Measurements from ENCODE around the gene NLRP14. TPM values are rescaled to one million over a fixed set of nuclear protein-coding genes. Genes with fewer than 3 reads are reported as not detected.

NLRP14 gene
- total and polyA plus RNA-seq, 2 of the 8 experiments (the other 6 are each of a cell fraction or from before 2014, with no cell fraction given): 0.05 TPM; not detected in 1

DNA sequence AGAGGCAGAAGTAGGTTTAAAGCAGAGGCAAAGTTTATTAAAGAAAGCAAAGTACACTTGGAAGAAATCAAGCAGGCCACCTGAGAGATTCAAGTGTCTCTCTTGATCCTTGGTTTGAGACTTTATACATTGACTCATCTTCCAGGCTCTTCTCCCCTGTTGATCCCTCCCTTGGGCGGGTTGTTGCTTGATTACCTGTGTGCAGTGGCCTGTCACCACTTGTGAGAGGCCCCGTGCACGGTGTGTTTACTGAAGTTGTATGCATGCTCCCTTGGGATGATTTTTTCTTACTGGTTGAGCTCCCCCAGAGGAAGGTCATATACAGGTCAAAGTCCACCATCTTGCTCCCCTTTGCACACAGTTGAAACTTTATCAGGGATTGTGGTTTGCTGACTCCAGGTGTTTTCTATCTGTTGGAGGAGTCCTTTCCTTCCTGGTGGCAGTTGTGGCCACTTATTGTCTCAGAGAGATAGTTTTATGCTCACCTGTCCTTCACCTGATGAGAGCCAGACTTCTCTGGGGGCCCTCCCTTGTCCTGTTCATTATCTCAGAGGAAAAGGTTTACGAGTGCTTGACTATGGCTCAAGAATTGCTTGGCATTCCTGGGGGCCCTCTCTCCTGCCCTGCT is 52.2 kb downstream of the NLRP14 start (continued):
- TF ChIP-seq, protein P1, sequence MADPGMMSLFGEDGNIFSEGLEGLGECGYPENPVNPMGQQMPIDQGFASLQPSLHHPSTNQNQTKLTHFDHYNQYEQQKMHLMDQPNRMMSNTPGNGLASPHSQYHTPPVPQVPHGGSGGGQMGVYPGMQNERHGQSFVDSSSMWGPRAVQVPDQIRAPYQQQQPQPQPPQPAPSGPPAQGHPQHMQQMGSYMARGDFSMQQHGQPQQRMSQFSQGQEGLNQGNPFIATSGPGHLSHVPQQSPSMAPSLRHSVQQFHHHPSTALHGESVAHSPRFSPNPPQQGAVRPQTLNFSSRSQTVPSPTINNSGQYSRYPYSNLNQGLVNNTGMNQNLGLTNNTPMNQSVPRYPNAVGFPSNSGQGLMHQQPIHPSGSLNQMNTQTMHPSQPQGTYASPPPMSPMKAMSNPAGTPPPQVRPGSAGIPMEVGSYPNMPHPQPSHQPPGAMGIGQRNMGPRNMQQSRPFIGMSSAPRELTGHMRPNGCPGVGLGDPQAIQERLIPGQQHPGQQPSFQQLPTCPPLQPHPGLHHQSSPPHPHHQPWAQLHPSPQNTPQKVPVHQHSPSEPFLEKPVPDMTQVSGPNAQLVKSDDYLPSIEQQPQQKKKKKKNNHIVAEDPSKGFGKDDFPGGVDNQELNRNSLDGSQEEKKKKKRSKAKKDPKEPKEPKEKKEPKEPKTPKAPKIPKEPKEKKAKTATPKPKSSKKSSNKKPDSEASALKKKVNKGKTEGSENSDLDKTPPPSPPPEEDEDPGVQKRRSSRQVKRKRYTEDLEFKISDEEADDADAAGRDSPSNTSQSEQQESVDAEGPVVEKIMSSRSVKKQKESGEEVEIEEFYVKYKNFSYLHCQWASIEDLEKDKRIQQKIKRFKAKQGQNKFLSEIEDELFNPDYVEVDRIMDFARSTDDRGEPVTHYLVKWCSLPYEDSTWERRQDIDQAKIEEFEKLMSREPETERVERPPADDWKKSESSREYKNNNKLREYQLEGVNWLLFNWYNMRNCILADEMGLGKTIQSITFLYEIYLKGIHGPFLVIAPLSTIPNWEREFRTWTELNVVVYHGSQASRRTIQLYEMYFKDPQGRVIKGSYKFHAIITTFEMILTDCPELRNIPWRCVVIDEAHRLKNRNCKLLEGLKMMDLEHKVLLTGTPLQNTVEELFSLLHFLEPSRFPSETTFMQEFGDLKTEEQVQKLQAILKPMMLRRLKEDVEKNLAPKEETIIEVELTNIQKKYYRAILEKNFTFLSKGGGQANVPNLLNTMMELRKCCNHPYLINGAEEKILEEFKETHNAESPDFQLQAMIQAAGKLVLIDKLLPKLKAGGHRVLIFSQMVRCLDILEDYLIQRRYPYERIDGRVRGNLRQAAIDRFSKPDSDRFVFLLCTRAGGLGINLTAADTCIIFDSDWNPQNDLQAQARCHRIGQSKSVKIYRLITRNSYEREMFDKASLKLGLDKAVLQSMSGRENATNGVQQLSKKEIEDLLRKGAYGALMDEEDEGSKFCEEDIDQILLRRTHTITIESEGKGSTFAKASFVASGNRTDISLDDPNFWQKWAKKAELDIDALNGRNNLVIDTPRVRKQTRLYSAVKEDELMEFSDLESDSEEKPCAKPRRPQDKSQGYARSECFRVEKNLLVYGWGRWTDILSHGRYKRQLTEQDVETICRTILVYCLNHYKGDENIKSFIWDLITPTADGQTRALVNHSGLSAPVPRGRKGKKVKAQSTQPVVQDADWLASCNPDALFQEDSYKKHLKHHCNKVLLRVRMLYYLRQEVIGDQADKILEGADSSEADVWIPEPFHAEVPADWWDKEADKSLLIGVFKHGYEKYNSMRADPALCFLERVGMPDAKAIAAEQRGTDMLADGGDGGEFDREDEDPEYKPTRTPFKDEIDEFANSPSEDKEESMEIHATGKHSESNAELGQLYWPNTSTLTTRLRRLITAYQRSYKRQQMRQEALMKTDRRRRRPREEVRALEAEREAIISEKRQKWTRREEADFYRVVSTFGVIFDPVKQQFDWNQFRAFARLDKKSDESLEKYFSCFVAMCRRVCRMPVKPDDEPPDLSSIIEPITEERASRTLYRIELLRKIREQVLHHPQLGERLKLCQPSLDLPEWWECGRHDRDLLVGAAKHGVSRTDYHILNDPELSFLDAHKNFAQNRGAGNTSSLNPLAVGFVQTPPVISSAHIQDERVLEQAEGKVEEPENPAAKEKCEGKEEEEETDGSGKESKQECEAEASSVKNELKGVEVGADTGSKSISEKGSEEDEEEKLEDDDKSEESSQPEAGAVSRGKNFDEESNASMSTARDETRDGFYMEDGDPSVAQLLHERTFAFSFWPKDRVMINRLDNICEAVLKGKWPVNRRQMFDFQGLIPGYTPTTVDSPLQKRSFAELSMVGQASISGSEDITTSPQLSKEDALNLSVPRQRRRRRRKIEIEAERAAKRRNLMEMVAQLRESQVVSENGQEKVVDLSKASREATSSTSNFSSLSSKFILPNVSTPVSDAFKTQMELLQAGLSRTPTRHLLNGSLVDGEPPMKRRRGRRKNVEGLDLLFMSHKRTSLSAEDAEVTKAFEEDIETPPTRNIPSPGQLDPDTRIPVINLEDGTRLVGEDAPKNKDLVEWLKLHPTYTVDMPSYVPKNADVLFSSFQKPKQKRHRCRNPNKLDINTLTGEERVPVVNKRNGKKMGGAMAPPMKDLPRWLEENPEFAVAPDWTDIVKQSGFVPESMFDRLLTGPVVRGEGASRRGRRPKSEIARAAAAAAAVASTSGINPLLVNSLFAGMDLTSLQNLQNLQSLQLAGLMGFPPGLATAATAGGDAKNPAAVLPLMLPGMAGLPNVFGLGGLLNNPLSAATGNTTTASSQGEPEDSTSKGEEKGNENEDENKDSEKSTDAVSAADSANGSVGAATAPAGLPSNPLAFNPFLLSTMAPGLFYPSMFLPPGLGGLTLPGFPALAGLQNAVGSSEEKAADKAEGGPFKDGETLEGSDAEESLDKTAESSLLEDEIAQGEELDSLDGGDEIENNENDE (IDR thresholded peaks at IDR 0.05; ENCODE audit: insufficient replicate concordance, low read length): no peak
- no peak for TF ChIP-seq CEBPB (IDR thresholded peaks at IDR 0.05; ENCODE audit: low read depth, low read length)
- TF ChIP-seq NRF1 (IDR thresholded peaks at IDR 0.05; ENCODE audit: low read depth, low read length): no peak
- TF ChIP-seq MAFK (IDR thresholded peaks at IDR 0.05; ENCODE audit: low read depth, low read length): no peak
- TF ChIP-seq EZH2 (IDR thresholded peaks at IDR 0.05; ENCODE audit: low read depth, low read length, severe bottlenecking): no peak
- no peak for TF ChIP-seq CHD1 (IDR thresholded peaks at IDR 0.05; ENCODE audit: low read depth, low read length)
- no peak for TF ChIP-seq EGR1 (IDR thresholded peaks at IDR 0.05; ENCODE audit: borderline replicate concordance, low read depth, low read length)
- no peak for TF ChIP-seq GABPA (IDR thresholded peaks at IDR 0.05; ENCODE audit: borderline replicate concordance, insufficient read depth, low read length)
- no peak for TF ChIP-seq SP1 (IDR thresholded peaks at IDR 0.05; ENCODE audit: low read depth, low read length)
- TF ChIP-seq RBBP5 (IDR thresholded peaks at IDR 0.05; ENCODE audit: borderline replicate concordance, low read depth, low read length): no peak
- no peak for TF ChIP-seq CREB1 (IDR thresholded peaks at IDR 0.05)
